BJ (cell line): ENCODE measurements around the gene SLC22A31. TPM values are rescaled to one million over a fixed set of nuclear protein-coding genes. Genes with fewer than 3 reads are reported as not detected.

ENCODE experiments used
- CTCF ChIA-PET: fragments of 350-600 bp; formaldehyde crosslinking; extraction: SDS; loops from one replicate; lab custom pipeline; 2021; ENCODE audit warnings: antibody characterized with exemption, inconsistent platforms; lab: Yijun Ruan, JAX
- POLR2A ChIA-PET: fragments of 300-600 bp; sonication (Branson Sonifier 250); formaldehyde crosslinking; extraction: SDS; loops from one replicate; lab custom pipeline; 2021; ENCODE audit warnings: antibody characterized with exemption; lab: Charles Lee
- DNase-seq: peaks from one replicate; pipeline ENCODE4 v3.0.0-alpha.2; 2011; ENCODE audit warnings: low read depth
- H3K27me3 ChIP-seq: 2 replicates; pipeline ENCODE4 v1.6.0; 2011; ENCODE audit warnings: low read length; ENCODE audit not compliant: control insufficient read depth, insufficient read depth
- H3K36me3 ChIP-seq: 2 replicates; pipeline ENCODE4 v1.5.1; 2011; ENCODE audit warnings: low read length; ENCODE audit not compliant: control insufficient read depth, insufficient read depth
- H3K4me3 ChIP-seq: 2 replicates; pipeline ENCODE4 v1.5.1; 2011; ENCODE audit warnings: low read depth, mild to moderate bottlenecking, control low read depth, low read length
- polyA plus RNA-seq: library from polyadenylated mRNA; depleted of rRNA; stranded (reverse); fragments of >200 nt; gene quantifications from 2 replicates; pipeline ENCODE4 v1.2.3, GENCODE V29; 2011
- TF ChIP-seq, protein P1 (sequence below): IDR thresholded peaks from 2 replicates; pipeline ENCODE4 v1.5.1; 2011; ENCODE audit warnings: low read depth, mild to moderate bottlenecking, control low read depth, inconsistent platforms, low read length, moderate library complexity; ENCODE audit not compliant: insufficient read depth

SLC22A31 gene
- polyA plus RNA-seq, 1 experiment = 0.11 TPM

DNA sequence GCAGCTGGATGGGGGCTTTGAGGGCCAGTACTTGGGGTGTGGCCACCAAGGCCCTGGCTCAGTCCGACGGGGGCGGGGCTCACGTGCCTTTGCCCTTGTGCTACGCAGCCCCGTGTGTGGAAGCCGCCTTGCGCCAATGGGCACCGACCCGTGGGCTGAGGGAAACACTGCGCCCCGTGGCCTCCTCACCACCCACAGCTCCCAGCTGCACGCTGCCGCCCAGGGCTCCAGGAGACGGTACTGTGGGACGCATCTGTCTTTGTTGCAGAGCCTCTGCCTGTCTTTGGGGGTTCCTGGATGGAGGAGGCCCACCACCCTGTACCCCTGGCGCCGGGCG is 21.2 kb downstream of the SLC22A31 start:
- POLR2A ChIA-PET = no interaction called here
- no peaks in the 10 kb centered on the region for H3K36me3 ChIP-seq
- CTCF ChIA-PET = no interaction called here
- no peak overlapping the region for H3K4me3 ChIP-seq
- TF ChIP-seq, protein P1, sequence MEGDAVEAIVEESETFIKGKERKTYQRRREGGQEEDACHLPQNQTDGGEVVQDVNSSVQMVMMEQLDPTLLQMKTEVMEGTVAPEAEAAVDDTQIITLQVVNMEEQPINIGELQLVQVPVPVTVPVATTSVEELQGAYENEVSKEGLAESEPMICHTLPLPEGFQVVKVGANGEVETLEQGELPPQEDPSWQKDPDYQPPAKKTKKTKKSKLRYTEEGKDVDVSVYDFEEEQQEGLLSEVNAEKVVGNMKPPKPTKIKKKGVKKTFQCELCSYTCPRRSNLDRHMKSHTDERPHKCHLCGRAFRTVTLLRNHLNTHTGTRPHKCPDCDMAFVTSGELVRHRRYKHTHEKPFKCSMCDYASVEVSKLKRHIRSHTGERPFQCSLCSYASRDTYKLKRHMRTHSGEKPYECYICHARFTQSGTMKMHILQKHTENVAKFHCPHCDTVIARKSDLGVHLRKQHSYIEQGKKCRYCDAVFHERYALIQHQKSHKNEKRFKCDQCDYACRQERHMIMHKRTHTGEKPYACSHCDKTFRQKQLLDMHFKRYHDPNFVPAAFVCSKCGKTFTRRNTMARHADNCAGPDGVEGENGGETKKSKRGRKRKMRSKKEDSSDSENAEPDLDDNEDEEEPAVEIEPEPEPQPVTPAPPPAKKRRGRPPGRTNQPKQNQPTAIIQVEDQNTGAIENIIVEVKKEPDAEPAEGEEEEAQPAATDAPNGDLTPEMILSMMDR = no peak
- no peaks in the 10 kb centered on the region; the same call in 1 of the 2 replicates for H3K27me3 ChIP-seq
- DNase-seq = no peak

DNA sequence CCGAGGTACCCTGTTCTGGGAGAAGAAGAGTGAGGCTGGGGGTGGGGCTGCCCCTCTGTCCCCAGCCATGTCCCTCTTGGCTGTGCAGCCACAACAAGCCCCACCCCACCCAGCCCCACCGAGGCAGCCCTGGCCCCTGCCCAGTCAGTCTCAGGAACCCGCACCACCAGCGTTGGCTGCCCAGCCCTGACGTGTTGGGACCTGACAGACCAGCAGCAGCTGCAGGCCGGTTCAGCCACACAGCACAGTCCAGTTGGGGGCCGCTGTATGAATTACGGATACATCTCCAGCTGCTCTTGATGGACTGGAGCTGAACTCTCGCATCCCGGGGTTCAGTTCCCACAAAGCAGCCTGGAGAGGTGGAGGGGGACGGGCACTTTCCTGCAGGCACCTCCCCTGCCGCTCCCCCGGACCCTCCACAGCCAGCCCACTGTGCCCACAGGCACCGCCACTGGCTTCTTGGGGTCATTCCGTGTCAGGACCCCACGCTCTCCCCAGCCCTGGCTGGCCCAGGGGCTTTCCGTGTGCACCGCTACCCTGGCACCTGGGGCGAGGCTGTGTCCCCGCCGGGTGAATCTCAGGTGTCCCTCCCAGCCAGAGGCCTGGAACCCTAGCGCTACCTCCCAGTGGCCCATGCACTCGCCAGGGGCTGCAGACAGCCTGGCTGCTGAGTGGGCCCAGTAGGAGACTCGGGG is 21.7 kb downstream of the SLC22A31 start:
- Histone ChIP-seq H3K4me3 (no peak overlapping the region), H3K36me3 (no peaks in the 10 kb centered on the region), H3K27me3 (peaks cover 2% of the 10 kb centered on the region)
- ChIA-PET CTCF (no interaction called here), POLR2A (no interaction called here)
- TF ChIP-seq, protein P1 = no peak
- no peak for DNase-seq

DNA sequence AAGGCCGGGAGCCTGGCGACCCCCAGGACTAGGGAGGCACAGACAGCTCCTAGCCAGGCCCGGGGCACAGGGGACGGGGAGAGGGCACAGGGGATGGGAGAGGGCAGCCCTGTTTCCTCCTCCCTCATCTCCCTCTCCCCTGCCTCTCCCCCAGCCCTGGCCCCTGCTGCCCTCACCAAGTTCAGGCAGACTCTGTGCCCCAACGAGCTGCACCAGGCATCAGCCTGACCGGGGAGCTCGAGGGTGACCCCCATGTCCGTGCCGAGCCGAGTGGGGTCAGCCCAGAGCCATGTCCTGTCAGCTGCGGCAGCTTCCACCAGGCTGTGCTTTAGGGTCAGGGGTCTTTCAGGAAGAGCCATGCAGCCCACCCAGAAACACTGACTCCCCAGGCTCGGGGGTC is 22.8 kb downstream of the SLC22A31 start:
- DNase-seq = no peak
- H3K4me3 ChIP-seq = no peak overlapping the region
- H3K36me3 ChIP-seq = no peaks in the 10 kb centered on the region
- ChIA-PET CTCF (no interaction called here), POLR2A (no interaction called here)
- TF ChIP-seq, protein P1 = no peak
- peaks cover 4% of the 10 kb centered on the region for H3K27me3 ChIP-seq

DNA sequence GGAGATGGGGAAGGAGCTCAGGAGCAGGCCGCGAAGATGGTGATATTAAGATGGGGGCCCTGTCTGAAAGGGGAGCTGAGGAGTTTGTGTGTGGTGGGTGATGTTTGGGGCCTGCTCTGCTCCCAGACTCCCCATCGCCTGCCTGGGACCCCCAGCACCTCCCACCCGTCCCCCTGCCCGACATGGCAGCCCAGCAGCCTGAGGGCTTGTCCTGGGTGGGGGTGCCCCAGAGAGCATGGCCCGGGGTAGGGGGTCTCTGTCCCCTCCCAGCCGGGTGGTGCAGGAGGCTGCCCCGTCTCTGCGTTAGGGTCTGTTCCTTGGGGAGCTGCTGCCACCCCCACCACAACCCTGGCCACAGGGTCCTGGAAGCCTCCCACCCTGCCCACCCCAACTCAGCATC is 23.6 kb downstream of the SLC22A31 start:
- Histone ChIP-seq H3K27me3 (peaks cover 4% of the 10 kb centered on the region), H3K36me3 (no peaks in the 10 kb centered on the region), H3K4me3 (no peak overlapping the region)
- TF ChIP-seq, protein P1 = no peak
- POLR2A ChIA-PET = no interaction called here
- no peak for DNase-seq
- CTCF ChIA-PET = no interaction called here

DNA sequence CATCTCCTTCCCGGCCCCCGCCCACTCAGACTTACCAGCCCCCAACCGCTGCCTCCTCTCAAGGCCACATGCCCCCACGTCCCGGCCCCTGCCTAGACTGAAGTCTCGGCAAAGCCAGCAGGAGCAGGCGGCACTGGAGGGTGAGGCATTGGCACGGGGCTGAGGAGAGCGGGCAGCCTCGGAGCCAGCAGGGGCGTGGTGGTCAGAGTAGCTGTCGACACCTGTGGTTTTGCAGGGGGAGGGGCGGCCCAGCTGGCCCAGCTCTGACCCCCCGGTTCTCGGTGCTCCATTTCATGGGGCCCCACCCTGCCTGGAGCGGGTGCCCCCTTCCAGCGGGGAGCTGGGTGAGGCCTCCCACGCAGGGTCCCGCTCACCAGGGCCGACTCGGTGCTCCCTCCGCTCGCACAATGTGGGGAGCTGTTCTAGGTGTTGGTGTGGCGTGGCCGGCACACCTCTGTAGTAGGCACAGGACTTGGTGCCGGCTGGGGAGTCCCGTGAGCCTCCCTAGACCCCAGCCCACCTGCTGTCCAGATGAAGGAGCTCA is 24.1 kb downstream of the SLC22A31 start:
- DNase-seq = no peak
- Histone ChIP-seq H3K4me3 (no peak overlapping the region), H3K36me3 (no peaks in the 10 kb centered on the region), H3K27me3 (peaks cover 4% of the 10 kb centered on the region)
- TF ChIP-seq, protein P1 = no peak
- ChIA-PET CTCF (interaction anchor here (1.0 kb wide), 1 partner anchor 9 kb away, joined by 3 read pairs; no protein-coding TSS in a partner anchor), POLR2A (no interaction called here)
